OCI-LY3 (cell line): ENCODE data around the gene FGD5.

Experiments
- H2AFZ ChIP-seq: fragments of 200-600, 300-600 bp; shearing (Covaris generic); 2 replicates; pipeline ENCODE4 v1.6.0; 2014; ENCODE audit warnings: antibody characterized with exemption, low read depth, low read length
- H3K27ac ChIP-seq: fragments of 200-600, 300-600 bp; sonication (generic); 2 replicates; pipeline ENCODE4 v1.5.1; 2014; ENCODE audit warnings: mild to moderate bottlenecking, low read length, moderate library complexity, mixed read lengths
- H3K27me3 ChIP-seq: fragments of 200-600, 300-600 bp; sonication (generic); 2 replicates; pipeline ENCODE4 v1.6.1; 2014; ENCODE audit warnings: low read depth, low read length, mixed read lengths
- H3K36me3 ChIP-seq: fragments of 200-600, 300-600 bp; sonication (generic); replicated peaks from 2 replicates; pipeline ENCODE3; 2014; ENCODE audit warnings: low read depth, low read length, mixed read lengths
- H3K4me1 ChIP-seq: fragments of 300-600, 200-600 bp; sonication (generic); 2 replicates; pipeline ENCODE4 v1.6.1; 2014; ENCODE audit warnings: low read length, mixed read lengths
- H3K4me2 ChIP-seq: fragments of 200-600, 300-600 bp; sonication (generic); 2 replicates; pipeline ENCODE4 v1.6.1; 2014; ENCODE audit warnings: low read length, mixed read lengths
- H3K4me3 ChIP-seq: fragments of 300-600, 200-600 bp; sonication (generic); 2 replicates; pipeline ENCODE4 v1.5.1; 2014; ENCODE audit warnings: antibody characterized with exemption, mild to moderate bottlenecking, low read length, moderate library complexity
- H3K79me2 ChIP-seq: fragments of 300-600, 200-600 bp; shearing (Covaris generic); 2 replicates; pipeline ENCODE4 v1.6.1; 2014; ENCODE audit warnings: mild to moderate bottlenecking, low read length, mixed read lengths
- H3K9ac ChIP-seq: fragments of 300-600, 200-600 bp; shearing (Covaris generic); 2 replicates; pipeline ENCODE4 v1.6.0; 2014; ENCODE audit warnings: mild to moderate bottlenecking, low read length, moderate library complexity
- H3K9me3 ChIP-seq: fragments of 200-600, 300-600 bp; shearing (Covaris generic); 2 replicates; pipeline ENCODE4 v1.6.1; 2014; ENCODE audit warnings: low read length, mixed read lengths; ENCODE audit not compliant: insufficient read depth
- H4K20me1 ChIP-seq: fragments of 200-600, 300-600 bp; sonication (generic); 2 replicates; pipeline ENCODE4 v1.6.1; 2016; ENCODE audit warnings: low read length, mixed read lengths; ENCODE audit not compliant: insufficient read depth
- EZH2phosphoT487 ChIP-seq: fragments of 200-600 bp; shearing (Covaris generic); IDR thresholded peaks from 2 replicates; pipeline ENCODE4 v1.6.1; 2018; ENCODE audit warnings: antibody characterized with exemption, mixed run types, low read depth
- TF ChIP-seq, protein P1 (sequence below): fragments of 200-600, 300-600 bp; sonication (generic); IDR thresholded peaks from 2 replicates; pipeline ENCODE4 v1.5.1; 2014; ENCODE audit warnings: antibody characterized with exemption, low read length, low read depth

The FGD5 gene

DNA sequence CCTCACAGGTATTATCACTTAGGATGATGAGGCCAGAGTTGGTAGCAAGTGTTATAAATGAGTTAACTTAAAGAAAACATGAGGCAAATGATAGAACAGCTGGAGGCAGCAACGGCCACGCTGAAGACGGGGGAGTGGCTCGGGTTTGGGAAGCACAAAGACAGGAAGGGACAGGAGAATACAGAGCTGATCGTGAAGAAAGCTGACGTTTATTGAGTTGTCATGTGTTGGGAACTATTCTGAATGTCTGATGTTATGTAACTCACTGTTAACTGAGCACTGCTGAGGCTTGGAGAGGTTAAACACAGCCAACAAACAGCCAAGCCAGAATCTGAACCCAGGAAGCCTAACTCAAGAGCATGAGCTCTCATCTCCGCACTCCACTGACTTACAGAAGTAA lies 42.3 kb downstream of the FGD5 start:
- TF ChIP-seq EZH2phosphoT487: no peak
- TF ChIP-seq, protein P1, sequence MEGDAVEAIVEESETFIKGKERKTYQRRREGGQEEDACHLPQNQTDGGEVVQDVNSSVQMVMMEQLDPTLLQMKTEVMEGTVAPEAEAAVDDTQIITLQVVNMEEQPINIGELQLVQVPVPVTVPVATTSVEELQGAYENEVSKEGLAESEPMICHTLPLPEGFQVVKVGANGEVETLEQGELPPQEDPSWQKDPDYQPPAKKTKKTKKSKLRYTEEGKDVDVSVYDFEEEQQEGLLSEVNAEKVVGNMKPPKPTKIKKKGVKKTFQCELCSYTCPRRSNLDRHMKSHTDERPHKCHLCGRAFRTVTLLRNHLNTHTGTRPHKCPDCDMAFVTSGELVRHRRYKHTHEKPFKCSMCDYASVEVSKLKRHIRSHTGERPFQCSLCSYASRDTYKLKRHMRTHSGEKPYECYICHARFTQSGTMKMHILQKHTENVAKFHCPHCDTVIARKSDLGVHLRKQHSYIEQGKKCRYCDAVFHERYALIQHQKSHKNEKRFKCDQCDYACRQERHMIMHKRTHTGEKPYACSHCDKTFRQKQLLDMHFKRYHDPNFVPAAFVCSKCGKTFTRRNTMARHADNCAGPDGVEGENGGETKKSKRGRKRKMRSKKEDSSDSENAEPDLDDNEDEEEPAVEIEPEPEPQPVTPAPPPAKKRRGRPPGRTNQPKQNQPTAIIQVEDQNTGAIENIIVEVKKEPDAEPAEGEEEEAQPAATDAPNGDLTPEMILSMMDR: no peak
- H3K4me1 ChIP-seq: no peaks in the 10 kb centered on the region
- no peaks in the 10 kb centered on the region for H4K20me1 ChIP-seq
- no peak overlapping the region for H3K4me2 ChIP-seq
- H3K9me3 ChIP-seq: no peaks in the 10 kb centered on the region
- no peak overlapping the region for H3K9ac ChIP-seq
- H3K27ac ChIP-seq: no peak overlapping the region
- H3K4me3 ChIP-seq: no peak overlapping the region
- H3K36me3 ChIP-seq: no peaks in the 10 kb centered on the region
- no peak overlapping the region for H2AFZ ChIP-seq
- H3K27me3 ChIP-seq: peaks cover 41% of the 10 kb centered on the region
- H3K79me2 ChIP-seq: no peaks in the 10 kb centered on the region

DNA sequence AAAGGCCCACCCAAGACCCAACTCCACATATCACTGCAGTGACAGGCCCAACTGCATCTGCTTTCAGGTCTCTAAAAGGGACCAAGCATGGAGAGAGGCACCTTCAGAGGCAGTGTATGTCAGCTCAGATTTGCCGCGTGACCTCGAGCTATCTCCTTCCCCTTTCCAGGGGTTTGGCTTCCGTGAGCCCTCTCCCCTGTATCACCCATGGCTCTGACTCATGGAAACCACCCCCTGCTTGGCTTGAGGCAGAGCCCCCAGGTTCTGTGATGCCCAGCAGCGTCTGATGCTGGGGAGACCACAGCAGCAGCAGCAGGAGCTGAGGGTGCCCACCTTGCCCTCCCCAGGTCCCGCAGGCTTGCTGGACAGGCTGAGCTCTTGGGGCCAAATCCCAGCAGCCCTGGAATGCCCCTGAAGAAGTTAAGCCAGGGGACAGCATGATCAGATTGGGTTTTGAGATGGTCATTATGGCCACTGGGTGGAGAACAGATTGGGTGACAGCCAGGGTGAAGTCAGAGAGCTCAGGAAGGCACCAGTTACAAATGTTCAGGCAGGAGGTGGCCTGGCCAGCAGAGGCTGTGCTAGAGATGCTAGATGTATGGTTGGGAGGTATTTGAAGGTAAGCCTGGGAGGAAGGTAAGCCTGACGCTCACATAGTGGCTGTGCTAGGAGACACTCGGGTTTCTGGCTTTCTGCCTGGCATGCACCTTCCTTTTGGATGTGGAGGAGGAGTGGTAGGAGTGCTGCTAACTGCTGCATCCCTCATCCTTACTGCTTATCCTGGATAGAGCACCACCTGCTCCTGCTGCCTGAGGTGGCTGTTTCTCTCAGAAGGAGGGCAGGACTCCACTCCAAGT lies 42.9 kb downstream of the FGD5 start:
- Histone ChIP-seq H3K4me3 (no peak overlapping the region), H3K79me2 (no peaks in the 10 kb centered on the region), H3K4me1 (no peaks in the 10 kb centered on the region), H2AFZ (no peak overlapping the region), H3K9ac (no peak overlapping the region), H3K4me2 (no peak overlapping the region), H4K20me1 (no peaks in the 10 kb centered on the region), H3K27ac (no peak overlapping the region), H3K36me3 (no peaks in the 10 kb centered on the region), H3K27me3 (peaks cover 34% of the 10 kb centered on the region), H3K9me3 (no peaks in the 10 kb centered on the region)
- no peak for TF ChIP-seq EZH2phosphoT487
- TF ChIP-seq, protein P1: no peak

DNA sequence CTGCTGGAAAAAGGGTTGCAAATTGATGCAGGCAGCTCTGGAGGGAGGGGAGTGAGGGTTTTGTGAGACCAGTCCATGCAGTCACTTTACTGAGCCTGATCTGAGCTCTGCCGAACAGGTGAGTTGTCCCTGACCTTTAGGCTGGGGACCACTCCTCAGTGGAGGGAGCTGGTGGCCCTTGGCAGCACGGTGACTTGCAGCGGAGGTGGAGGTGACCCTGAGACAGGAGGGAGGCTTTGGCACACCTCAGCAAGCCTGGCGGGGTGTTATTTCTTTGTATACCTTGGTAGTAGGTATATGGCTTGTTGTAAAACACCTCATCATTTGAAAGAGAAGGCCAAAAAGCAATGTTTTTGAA lies 43.5 kb downstream of the FGD5 start:
- no peaks in the 10 kb centered on the region for H3K79me2 ChIP-seq
- H3K9me3 ChIP-seq: no peaks in the 10 kb centered on the region
- H3K36me3 ChIP-seq: no peaks in the 10 kb centered on the region
- H3K4me2 ChIP-seq: no peak overlapping the region
- TF ChIP-seq, protein P1: no peak
- no peak for TF ChIP-seq EZH2phosphoT487
- H3K9ac ChIP-seq: no peak overlapping the region
- H4K20me1 ChIP-seq: no peaks in the 10 kb centered on the region
- no peak overlapping the region for H3K4me3 ChIP-seq
- H3K27ac ChIP-seq: no peak overlapping the region
- H3K27me3 ChIP-seq: peaks cover 33% of the 10 kb centered on the region
- no peaks in the 10 kb centered on the region for H3K4me1 ChIP-seq
- H2AFZ ChIP-seq: no peak overlapping the region

GRCh38 chr3:14862661-14863230 lies 44.0 kb downstream of the FGD5 start:
- Histone ChIP-seq H4K20me1 (no peaks in the 10 kb centered on the region), H3K27ac (no peak overlapping the region), H3K79me2 (no peaks in the 10 kb centered on the region), H3K9ac (no peak overlapping the region), H3K36me3 (no peaks in the 10 kb centered on the region), H3K4me3 (no peak overlapping the region), H3K9me3 (no peaks in the 10 kb centered on the region), H2AFZ (no peak overlapping the region), H3K4me2 (no peak overlapping the region), H3K4me1 (no peaks in the 10 kb centered on the region), H3K27me3 (peaks cover 30% of the 10 kb centered on the region)
- TF ChIP-seq, protein P1: no peak
